Stomach (tissue), 9 donors: ENCODE results near the gene KCTD10. TPM values are rescaled to one million over a fixed set of nuclear protein-coding genes. Genes with fewer than 3 reads are reported as not detected.

Experiments used
- DNase-seq, 2 donors: peaks; one replicate each; pipeline versions ENCODE4 v3.0.0 to v3.0.0-alpha.2; 2013 to 2019
- H3K27ac ChIP-seq, 5 donors: fragments of 200-600 bp in 4 of 5; sonication (generic) in 4 of 5; one replicate each; pipeline ENCODE4 v1.5.1; 2013 to 2019; ENCODE audit warnings: mild to moderate bottlenecking in 1 of 5, moderate library complexity in 1 of 5
- H3K27me3 ChIP-seq, 3 donors: fragments of 200-600 bp; sonication (generic); one replicate each; pipeline ENCODE4 v1.5.1; 2017 to 2019; ENCODE audit warnings: mixed run types in 1 of 3
- H3K36me3 ChIP-seq, 4 donors: fragments of 200-600 bp; sonication (generic); 1 replicate in 3 of 4; 2 replicates in 1 of 4; pipeline ENCODE4 v1.5.1; 2016 to 2019
- H3K4me1 ChIP-seq, 4 donors: fragments of 200-600 bp; sonication (generic); one replicate each; pipeline ENCODE4 v1.5.1; 2016 to 2019
- H3K4me3 ChIP-seq, 4 donors: fragments of 200-600 bp; sonication (generic) in 3 of 4; one replicate each; pipeline ENCODE4 v1.5.1; 2016 to 2019; ENCODE audit warnings: mild to moderate bottlenecking in 1 of 4
- H3K9me3 ChIP-seq, 4 donors: fragments of 200-600 bp; sonication (generic); one replicate each; pipeline ENCODE4 v1.5.1; 2016 to 2019
- EP300 ChIP-seq: sonication (generic); formaldehyde crosslinking; IDR thresholded peaks from one replicate; pipeline ENCODE4 v1.6.1; 2017; ENCODE audit warnings: antibody characterized with exemption
- POLR2A ChIP-seq, 4 donors: fragments of 450-650 bp; IDR thresholded peaks; one replicate each; pipeline ENCODE4 v1.6.1; 2016; ENCODE audit warnings: antibody characterized with exemption in 4 of 4, control low read depth in 2 of 4, mild to moderate bottlenecking in 1 of 4, moderate library complexity in 1 of 4
- POLR2AphosphoS5 ChIP-seq, 3 donors: sonication (generic); formaldehyde crosslinking; IDR thresholded peaks; one replicate each; pipeline ENCODE4 v1.6.1; 2016; ENCODE audit warnings: antibody characterized with exemption in 3 of 3
- WGBS, 5 donors: extraction: QIAGEN DNeasy Blood & Tissue Kit in 3 of 5; methylation state at CpG; one replicate each; pipeline versions ENCODE4 v1.1.5 to v1.1.7; 2013 to 2018; 5-methylcytosine and 5-hydroxymethylcytosine counted together
- intact Hi-C: fragments of 100-400 bp; cut with DNase I; formaldehyde crosslinking; loops from one replicate; pipeline ENCODE4 v1.15.1; 2023; ENCODE audit warnings: low total_unique reads
- polyA plus RNA-seq, 3 donors: library from polyadenylated mRNA; stranded (reverse); fragments of 200-250 nt; gene quantifications; one replicate each; pipeline ENCODE4 v1.2.3, GENCODE V29; 2013
- total RNA-seq, 5 donors: library from RNA; depleted of rRNA; stranded (reverse); fragments of >200 nt; gene quantifications; one replicate each; pipeline versions ENCODE4 v1.1.0 to v1.2.3, GENCODE V29; 2014 to 2016
- TF ChIP-seq, protein P1 (sequence below), 7 experiments: fragments of 450-650 bp in 4 of 7; fragments of 200-600 bp in 3 of 7; sonication (generic) in 3 of 7; IDR thresholded peaks; one replicate each; pipeline ENCODE4 v1.5.1; 2016 to 2019; ENCODE audit warnings: antibody characterized with exemption in 7 of 7, control low read depth in 2 of 7, mild to moderate bottlenecking in 1 of 7
- donor health status: healthy with polysubstance abuse.
- donor health status: Bipolar disorder and iron deficiency.
- donor health status: healthy.

KCTD10 gene
- total and polyA plus RNA-seq, 8 donors, result 12.1 to 156 (median 35.1) TPM

- TF ChIP-seq, protein P1, sequence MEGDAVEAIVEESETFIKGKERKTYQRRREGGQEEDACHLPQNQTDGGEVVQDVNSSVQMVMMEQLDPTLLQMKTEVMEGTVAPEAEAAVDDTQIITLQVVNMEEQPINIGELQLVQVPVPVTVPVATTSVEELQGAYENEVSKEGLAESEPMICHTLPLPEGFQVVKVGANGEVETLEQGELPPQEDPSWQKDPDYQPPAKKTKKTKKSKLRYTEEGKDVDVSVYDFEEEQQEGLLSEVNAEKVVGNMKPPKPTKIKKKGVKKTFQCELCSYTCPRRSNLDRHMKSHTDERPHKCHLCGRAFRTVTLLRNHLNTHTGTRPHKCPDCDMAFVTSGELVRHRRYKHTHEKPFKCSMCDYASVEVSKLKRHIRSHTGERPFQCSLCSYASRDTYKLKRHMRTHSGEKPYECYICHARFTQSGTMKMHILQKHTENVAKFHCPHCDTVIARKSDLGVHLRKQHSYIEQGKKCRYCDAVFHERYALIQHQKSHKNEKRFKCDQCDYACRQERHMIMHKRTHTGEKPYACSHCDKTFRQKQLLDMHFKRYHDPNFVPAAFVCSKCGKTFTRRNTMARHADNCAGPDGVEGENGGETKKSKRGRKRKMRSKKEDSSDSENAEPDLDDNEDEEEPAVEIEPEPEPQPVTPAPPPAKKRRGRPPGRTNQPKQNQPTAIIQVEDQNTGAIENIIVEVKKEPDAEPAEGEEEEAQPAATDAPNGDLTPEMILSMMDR (IDR thresholded peaks at IDR 0.05), result no peak
- TF ChIP-seq EP300 (no peak), POLR2AphosphoS5 (IDR thresholded peaks at IDR 0.05) (no peak), POLR2A (IDR thresholded peaks at IDR 0.05) (no peak)
- WGBS, 5 donors, result 82 to 99% (median 94%) methylated on average over 4 of the region's 4 CpGs
- DNase-seq, result no peak
- H3K4me3 ChIP-seq, result no peak overlapping the region
- no peaks in the 10 kb centered on the region for H3K4me1 ChIP-seq
- H3K9me3 ChIP-seq, result no peaks in the 10 kb centered on the region
- peaks cover 68 to 86% (median 73%) of the 10 kb centered on the region in 4 donors for H3K36me3 ChIP-seq
- intact Hi-C loops, result loop anchor here (10.0 kb wide), 1 partner anchor 60 kb away; no protein-coding TSS in a partner anchor
- H3K27me3 ChIP-seq, result no peaks in the 10 kb centered on the region
- H3K27ac ChIP-seq, result no peak overlapping the region
Observed at GRCh38 chr12:109485201-109485600, 8.1 kb upstream of the KCTD10 start.

GRCh38 chr12:109483346-109483745 is 6.2 kb upstream of the KCTD10 start:
- no peak for DNase-seq
- H3K9me3 ChIP-seq, result no peaks in the 10 kb centered on the region
- H3K36me3 ChIP-seq, result peaks cover 50 to 68% (median 55%) of the 10 kb centered on the region in 4 donors
- H3K27me3 ChIP-seq, result no peaks in the 10 kb centered on the region
- no peak overlapping the region for H3K27ac ChIP-seq
- intact Hi-C loops, result loop anchor here (10.0 kb wide), 1 partner anchor 59 kb away; no protein-coding TSS in a partner anchor
- H3K4me1 ChIP-seq, result peaks cover 6 to 18% (median 15%) of the 10 kb centered on the region in 4 donors
- H3K4me3 ChIP-seq, result no peak overlapping the region
- no peak for TF ChIP-seq POLR2AphosphoS5 (IDR thresholded peaks at IDR 0.05)
- no peak for TF ChIP-seq EP300
- TF ChIP-seq, protein P1 (IDR thresholded peaks at IDR 0.05), result no peak
- no peak for TF ChIP-seq POLR2A (IDR thresholded peaks at IDR 0.05)
- WGBS, 5 donors, result 95 to 97% (median 95%) methylated on average over 11 of the region's 11 CpGs

DNA sequence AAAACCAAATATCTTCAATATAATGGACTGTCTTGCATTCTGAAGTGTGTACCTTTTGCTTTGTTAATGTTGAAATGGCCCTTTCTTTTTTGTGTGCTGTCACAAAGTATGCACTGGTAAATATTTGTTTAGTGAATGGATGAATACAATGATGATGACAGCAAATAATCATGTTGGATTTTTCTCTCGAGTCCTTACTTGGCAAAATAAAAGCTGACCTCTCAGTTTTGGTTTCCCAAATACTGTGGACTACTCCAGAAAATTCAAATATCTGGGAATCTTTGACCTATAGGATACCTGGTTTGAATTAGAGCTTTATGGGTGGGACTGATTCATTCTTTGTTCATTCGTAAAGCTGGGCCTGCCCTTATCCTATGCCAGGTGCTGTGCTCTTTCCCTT is 5.8 kb upstream of the KCTD10 start:
- no peak for DNase-seq
- H3K4me3 ChIP-seq, result no peak overlapping the region
- TF ChIP-seq, protein P1 (IDR thresholded peaks at IDR 0.05), result no peak
- TF ChIP-seq POLR2AphosphoS5 (IDR thresholded peaks at IDR 0.05), result no peak
- no peak for TF ChIP-seq POLR2A (IDR thresholded peaks at IDR 0.05)
- TF ChIP-seq EP300, result no peak
- H3K27ac ChIP-seq, result no peak overlapping the region
- intact Hi-C loops, result loop anchor here (10.0 kb wide), 1 partner anchor 58 kb away; no protein-coding TSS in a partner anchor
- no peaks in the 10 kb centered on the region for H3K9me3 ChIP-seq
- 52 to 72% (median 61%) methylated on average over 2 of the region's 2 CpGs for WGBS, 5 donors
- H3K27me3 ChIP-seq, result no peaks in the 10 kb centered on the region
- H3K4me1 ChIP-seq, result peaks cover 9 to 23% (median 20%) of the 10 kb centered on the region in 4 donors
- H3K36me3 ChIP-seq, result peaks cover 45 to 63% (median 50%) of the 10 kb centered on the region in 4 donors

GRCh38 chr12:109482491-109482890 is 5.4 kb upstream of the KCTD10 start:
- peaks cover 41 to 59% (median 46%) of the 10 kb centered on the region in 4 donors for H3K36me3 ChIP-seq
- intact Hi-C loops, result loop anchor here (10.0 kb wide), 1 partner anchor 58 kb away; no protein-coding TSS in a partner anchor
- no peak overlapping the region for H3K4me3 ChIP-seq
- WGBS, 5 donors, result 89 to 93% (median 92%) methylated on average over 2 of the region's 2 CpGs
- no peak overlapping the region for H3K27ac ChIP-seq
- DNase-seq, result no peak
- TF ChIP-seq POLR2AphosphoS5 (IDR thresholded peaks at IDR 0.05) (no peak), POLR2A (IDR thresholded peaks at IDR 0.05) (no peak)
- H3K9me3 ChIP-seq, result no peaks in the 10 kb centered on the region
- H3K4me1 ChIP-seq, result peaks cover 9 to 23% (median 20%) of the 10 kb centered on the region in 4 donors
- H3K27me3 ChIP-seq, result no peaks in the 10 kb centered on the region

GRCh38 chr12:109481863-109482262 is 4.8 kb upstream of the KCTD10 start:
- no peak for TF ChIP-seq POLR2A (IDR thresholded peaks at IDR 0.05)
- TF ChIP-seq, protein P1 (IDR thresholded peaks at IDR 0.05), result no peak
- H3K27me3 ChIP-seq, result no peaks in the 10 kb centered on the region
- H3K9me3 ChIP-seq, result no peaks in the 10 kb centered on the region
- peaks cover 35 to 53% (median 40%) of the 10 kb centered on the region in 4 donors for H3K36me3 ChIP-seq
- no peak for DNase-seq
- peaks cover 9 to 23% (median 21%) of the 10 kb centered on the region in 4 donors for H3K4me1 ChIP-seq
- WGBS, 5 donors, result 86 to 90% (median 90%) methylated on average over 1 of the region's 1 CpG
- intact Hi-C loops, result loop anchor here (10.0 kb wide), 1 partner anchor 57 kb away; no protein-coding TSS in a partner anchor
- no peak overlapping the region for H3K27ac ChIP-seq
- no peak overlapping the region for H3K4me3 ChIP-seq
